Activated CD4-positive, alpha-beta memory T cell treated with anti-CD3 and anti-CD28 coated beads, Interleukin-2, amount 10 ng/mL, durations not matched to agents 7 days and 5 days (primary cell): ENCODE data around the gene NFASC. TPM values are rescaled to one million over a fixed set of nuclear protein-coding genes. Genes with fewer than 3 reads are reported as not detected.
A peak's percentile ranks its signal among the peaks of the same experiment; 100 is the strongest.

Experiments used
- CTCF ChIA-PET: fragments of 350-600 bp; sonication (Branson Sonifier 250); formaldehyde crosslinking; loops from one replicate; lab custom pipeline; 2021; ENCODE audit warnings: antibody characterized with exemption, inconsistent platforms; lab: Charles Lee
- POLR2A ChIA-PET: fragments of 350-600 bp; sonication (Branson Sonifier 250); formaldehyde crosslinking; loops from one replicate; lab custom pipeline; 2021; ENCODE audit warnings: antibody characterized with exemption; lab: Charles Lee
- DNase-seq: peaks from one replicate; pipeline ENCODE4 v3.0.0-alpha.2; 2020
- H3K27ac Mint-ChIP-seq: one replicate; pipeline ENCODE4 v1.8.0; 2021; ENCODE audit warnings: mild to moderate bottlenecking, mixed read lengths
- H3K27me3 Mint-ChIP-seq: one replicate; pipeline ENCODE4 v1.8.0; 2021; ENCODE audit warnings: mixed read lengths
- H3K36me3 Mint-ChIP-seq: one replicate; pipeline ENCODE4 v1.8.0; 2021; ENCODE audit warnings: low read depth, mixed read lengths
- H3K4me1 Mint-ChIP-seq: one replicate; pipeline ENCODE4 v1.8.0; 2021; ENCODE audit warnings: mixed read lengths
- H3K4me3 Mint-ChIP-seq: one replicate; pipeline ENCODE4 v1.8.0; 2021; ENCODE audit warnings: mild to moderate bottlenecking, mixed read lengths
- H3K9me3 Mint-ChIP-seq: one replicate; pipeline ENCODE4 v1.8.0; 2021; ENCODE audit warnings: mixed read lengths
- total RNA-seq, 2 experiments: library from RNA; stranded (reverse); gene quantifications; one replicate each; pipeline ENCODE4 v1.2.3, GENCODE V29; 2021

NFASC gene
- under 1 TPM; 0.10 to 0.40 TPM for total RNA-seq

- POLR2A ChIA-PET, result no interaction called here
- peaks cover 17% of the 10 kb centered on the region for H3K27me3 Mint-ChIP-seq
These were observed at the start of gene NFASC for GRCh38 chr1:204870160-204870912. Gene NFASC (plus strand): TSS chr1:204870862. CDS start chr1:204944316, 73,454 bp downstream.

GRCh38 chr1:204821476-204821875, 49.2 kb upstream of the NFASC start:
- no peak overlapping the region for H3K4me3 Mint-ChIP-seq
- CTCF ChIA-PET, result interaction anchor here (10.3 kb wide), 1 partner anchor 14 kb away, joined by 79 read pairs; no protein-coding TSS in a partner anchor

More at GRCh38 chr1:204870160-204870912, at the start of gene NFASC:
- Mint-ChIP-seq H3K27ac (no peak within 1 kb of the TSS), H3K36me3 (no peaks in the 10 kb centered on the region), H3K4me3 (no peak within 1 kb of the TSS), H3K9me3 (no peaks in the 10 kb centered on the region), H3K4me1 (no peaks in the 10 kb centered on the region)
- DNase-seq, result no peak
- CTCF ChIA-PET, result no interaction called here

GRCh38 chr1:204821924-204822323, 48.7 kb upstream of the NFASC start:
- no peaks in the 10 kb centered on the region for H3K36me3 Mint-ChIP-seq
- H3K4me1 Mint-ChIP-seq, result no peaks in the 10 kb centered on the region
- H3K27ac Mint-ChIP-seq, result no peak overlapping the region
- CTCF ChIA-PET, result interaction anchor here (0.7 to 10.3 kb wide), 3 partner anchors 11 to 127 kb away, joined by 3 to 79 read pairs (median 5); no protein-coding TSS in a partner anchor
- H3K9me3 Mint-ChIP-seq, result no peaks in the 10 kb centered on the region
- H3K4me3 Mint-ChIP-seq, result no peak overlapping the region
- DNase-seq, result no peak
- POLR2A ChIA-PET, result no interaction called here
- H3K27me3 Mint-ChIP-seq, result peaks cover 12% of the 10 kb centered on the region

More at GRCh38 chr1:204821476-204821875, 49.2 kb upstream of the NFASC start:
- H3K4me1 Mint-ChIP-seq, result no peaks in the 10 kb centered on the region
- peaks cover 11% of the 10 kb centered on the region for H3K27me3 Mint-ChIP-seq
- no peaks in the 10 kb centered on the region for H3K9me3 Mint-ChIP-seq
- POLR2A ChIA-PET, result no interaction called here
- no peaks in the 10 kb centered on the region for H3K36me3 Mint-ChIP-seq
- no peak overlapping the region for H3K27ac Mint-ChIP-seq
- no peak for DNase-seq

- peak; percentile 19 for DNase-seq
- Mint-ChIP-seq H3K36me3 (no peaks in the 10 kb centered on the region), H3K9me3 (no peaks in the 10 kb centered on the region), H3K27ac (no peak overlapping the region), H3K4me1 (peaks cover 6% of the 10 kb centered on the region), H3K4me3 (no peak overlapping the region), H3K27me3 (peaks cover 35% of the 10 kb centered on the region)
- POLR2A ChIA-PET, result no interaction called here
- CTCF ChIA-PET, result interaction anchor here (2.1 kb wide), 1 partner anchor 20 kb away, joined by 5 read pairs; no protein-coding TSS in a partner anchor
These were observed 43.7 kb upstream of the NFASC start for GRCh38 chr1:204826970-204827369.

GRCh38 chr1:204828352-204828850, 42.3 kb upstream of the NFASC start:
- H3K4me1 Mint-ChIP-seq, result peaks cover 6% of the 10 kb centered on the region
- H3K4me3 Mint-ChIP-seq, result no peak overlapping the region
- CTCF ChIA-PET, result interaction anchor here (2.1 kb wide), 1 partner anchor 21 kb away, joined by 5 read pairs; no protein-coding TSS in a partner anchor

GRCh38 chr1:204829133-204829825, 41.4 kb upstream of the NFASC start:
- CTCF ChIA-PET, result interaction anchor here (1.1 kb wide), 1 partner anchor 22 kb away, joined by 4 read pairs; no protein-coding TSS in a partner anchor
- H3K36me3 Mint-ChIP-seq, result no peaks in the 10 kb centered on the region
- DNase-seq, result no peak
- no peaks in the 10 kb centered on the region for H3K9me3 Mint-ChIP-seq
- POLR2A ChIA-PET, result no interaction called here
- peak overlapping the region; percentile 22 for H3K4me3 Mint-ChIP-seq
- peaks cover 44% of the 10 kb centered on the region for H3K27me3 Mint-ChIP-seq
- peaks cover 6% of the 10 kb centered on the region for H3K4me1 Mint-ChIP-seq
- no peak overlapping the region for H3K27ac Mint-ChIP-seq

More at GRCh38 chr1:204828352-204828850, 42.3 kb upstream of the NFASC start:
- Mint-ChIP-seq H3K27ac (no peak overlapping the region), H3K36me3 (no peaks in the 10 kb centered on the region), H3K9me3 (no peaks in the 10 kb centered on the region), H3K27me3 (peaks cover 38% of the 10 kb centered on the region)
- DNase-seq, result peak; percentile 50
- POLR2A ChIA-PET, result no interaction called here

GRCh38 chr1:204830747-204831146, 39.9 kb upstream of the NFASC start:
- no peaks in the 10 kb centered on the region for H3K36me3 Mint-ChIP-seq
- no peaks in the 10 kb centered on the region for H3K9me3 Mint-ChIP-seq
- H3K27ac Mint-ChIP-seq, result no peak overlapping the region
- ChIA-PET CTCF (interaction anchor here (1.2 to 2.3 kb wide), 3 partner anchors 39 to 231 kb away, joined by 3 to 7 read pairs (median 4); no protein-coding TSS in a partner anchor), POLR2A (no interaction called here)
- DNase-seq, result no peak
- no peak overlapping the region for H3K4me3 Mint-ChIP-seq
- peaks cover 6% of the 10 kb centered on the region for H3K4me1 Mint-ChIP-seq
- H3K27me3 Mint-ChIP-seq, result peaks cover 49% of the 10 kb centered on the region

GRCh38 chr1:204831186-204831585, 39.5 kb upstream of the NFASC start:
- Mint-ChIP-seq H3K27ac (no peak overlapping the region), H3K4me3 (no peak overlapping the region), H3K36me3 (no peaks in the 10 kb centered on the region), H3K9me3 (no peaks in the 10 kb centered on the region), H3K27me3 (peaks cover 48% of the 10 kb centered on the region), H3K4me1 (peaks cover 6% of the 10 kb centered on the region)
- ChIA-PET POLR2A (no interaction called here), CTCF (interaction anchor here (1.2 to 2.3 kb wide), 4 partner anchors 24 to 230 kb away, joined by 3 to 7 read pairs (median 5); no protein-coding TSS in a partner anchor)
- DNase-seq, result no peak

GRCh38 chr1:204834336-204834735, 36.3 kb upstream of the NFASC start:
- DNase-seq, result no peak
- Mint-ChIP-seq H3K4me3 (no peak overlapping the region), H3K27ac (no peak overlapping the region), H3K27me3 (peaks cover 38% of the 10 kb centered on the region), H3K36me3 (no peaks in the 10 kb centered on the region), H3K4me1 (peaks cover under 1% of the 10 kb centered on the region), H3K9me3 (no peaks in the 10 kb centered on the region)
- CTCF ChIA-PET, result no interaction called here
- POLR2A ChIA-PET, result no interaction called here

GRCh38 chr1:204834752-204835151, 35.9 kb upstream of the NFASC start:
- no peaks in the 10 kb centered on the region for H3K36me3 Mint-ChIP-seq
- DNase-seq, result no peak
- H3K4me3 Mint-ChIP-seq, result no peak overlapping the region
- ChIA-PET CTCF (interaction anchor here (1.3 kb wide), 1 partner anchor 27 kb away, joined by 3 read pairs; no protein-coding TSS in a partner anchor), POLR2A (no interaction called here)
- no peaks in the 10 kb centered on the region for H3K9me3 Mint-ChIP-seq
- no peak overlapping the region for H3K27ac Mint-ChIP-seq
- peaks cover 37% of the 10 kb centered on the region for H3K27me3 Mint-ChIP-seq
- no peaks in the 10 kb centered on the region for H3K4me1 Mint-ChIP-seq

- H3K27me3 Mint-ChIP-seq, result peaks cover 29% of the 10 kb centered on the region
- H3K4me1 Mint-ChIP-seq, result no peaks in the 10 kb centered on the region
- POLR2A ChIA-PET, result no interaction called here
- H3K36me3 Mint-ChIP-seq, result no peaks in the 10 kb centered on the region
- H3K27ac Mint-ChIP-seq, result no peak overlapping the region
- H3K9me3 Mint-ChIP-seq, result no peaks in the 10 kb centered on the region
- CTCF ChIA-PET, result interaction anchor here (1.3 kb wide), 1 partner anchor 28 kb away, joined by 3 read pairs; no protein-coding TSS in a partner anchor
- H3K4me3 Mint-ChIP-seq, result no peak overlapping the region
- DNase-seq, result no peak
These were observed 34.9 kb upstream of the NFASC start for GRCh38 chr1:204835737-204836136.

GRCh38 chr1:204836856-204837255, 33.8 kb upstream of the NFASC start:
- no peaks in the 10 kb centered on the region for H3K36me3 Mint-ChIP-seq
- H3K9me3 Mint-ChIP-seq, result no peaks in the 10 kb centered on the region
- CTCF ChIA-PET, result no interaction called here
- H3K4me3 Mint-ChIP-seq, result no peak overlapping the region
- no peak overlapping the region for H3K27ac Mint-ChIP-seq
- DNase-seq, result no peak
- no peaks in the 10 kb centered on the region for H3K4me1 Mint-ChIP-seq
- POLR2A ChIA-PET, result no interaction called here
- peaks cover 25% of the 10 kb centered on the region for H3K27me3 Mint-ChIP-seq
